Vagina (tissue), 2 donors: ENCODE results near the gene ST6GALNAC6. TPM values are rescaled to one million over a fixed set of nuclear protein-coding genes. Genes with fewer than 3 reads are reported as not detected.
A peak's percentile ranks its signal among the peaks of the same experiment; 100 is the strongest.

ENCODE experiments used
- DNase-seq, 2 donors: peaks; one replicate each; pipeline ENCODE4 v3.0.0-alpha.2; 2017; ENCODE audit errors: extremely low spot score in 2 of 2
- H3K27ac ChIP-seq: fragments of 200-600 bp; sonication (generic); one replicate; pipeline ENCODE4 v1.5.1; 2019
- H3K27me3 ChIP-seq: fragments of 200-600 bp; sonication (generic); one replicate; pipeline ENCODE4 v1.5.1; 2019
- H3K36me3 ChIP-seq, 2 donors: fragments of 200-600 bp; sonication (generic); one replicate each; pipeline ENCODE4 v1.5.1; 2017 to 2019
- H3K4me1 ChIP-seq: fragments of 200-600 bp; sonication (generic); one replicate; pipeline ENCODE4 v1.5.1; 2019
- H3K4me3 ChIP-seq, 2 donors: fragments of 200-600 bp; sonication (generic); 1 replicate in 1 of 2; 2 replicates in 1 of 2; pipeline ENCODE4 v1.5.1; 2016 to 2019
- H3K9me3 ChIP-seq: fragments of 200-600 bp; sonication (generic); one replicate; pipeline ENCODE4 v1.5.1; 2019
- POLR2A ChIP-seq, 2 donors: fragments of 450-650 bp; IDR thresholded peaks; one replicate each; pipeline ENCODE4 v1.6.1; 2017; ENCODE audit warnings: antibody characterized with exemption in 2 of 2, mild to moderate bottlenecking in 2 of 2, moderate library complexity in 2 of 2
- POLR2AphosphoS5 ChIP-seq, 2 donors: sonication (generic); formaldehyde crosslinking; IDR thresholded peaks; one replicate each; pipeline ENCODE4 v1.9.0; 2017; ENCODE audit warnings: antibody characterized with exemption in 2 of 2, mild to moderate bottlenecking in 2 of 2, low read depth in 1 of 2; ENCODE audit not compliant: insufficient read depth in 1 of 2
- intact Hi-C: fragments of 100-400 bp; cut with DNase I; formaldehyde crosslinking; loops from one replicate; pipeline ENCODE4 v1.15.1; 2023
- total RNA-seq: library from RNA; depleted of rRNA; stranded (reverse); fragments of >200 nt; gene quantifications from one replicate; pipeline ENCODE4 v1.2.3, GENCODE V29; 2016
- TF ChIP-seq, protein P1 (sequence below), 3 experiments: fragments of 450-650 bp in 2 of 3; fragments of 200-600 bp in 1 of 3; sonication (generic) in 1 of 3; IDR thresholded peaks; one replicate each; pipeline ENCODE4 v1.5.1; 2017 to 2019; ENCODE audit warnings: antibody characterized with exemption in 3 of 3, mild to moderate bottlenecking in 2 of 3, moderate library complexity in 2 of 3

Gene ST6GALNAC6
- total RNA-seq, 1 donor from 2014 or later = 108 TPM

DNA sequence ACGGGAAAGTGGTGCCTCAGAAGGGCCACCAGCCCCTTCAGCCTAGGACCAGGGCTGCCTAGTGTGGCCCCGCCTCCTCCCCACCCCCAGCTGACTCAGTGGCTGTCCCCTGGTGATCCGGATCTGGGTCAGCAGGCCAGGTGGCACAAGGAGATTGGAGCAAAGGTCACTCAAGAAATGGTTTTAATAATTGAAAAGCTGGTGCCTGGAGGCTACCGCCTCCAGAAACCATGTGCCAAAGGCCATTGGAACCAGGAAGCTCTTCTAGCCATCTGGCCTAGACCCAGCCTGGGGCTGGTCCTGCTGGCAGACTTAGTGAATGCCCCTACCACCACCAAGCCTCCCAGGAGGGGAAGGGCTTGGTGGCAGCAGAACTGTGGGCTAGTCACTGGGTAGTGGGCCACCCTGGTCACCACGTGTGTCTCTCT, 15.9 kb upstream of the ST6GALNAC6 start:
- Histone ChIP-seq H3K27me3 (no peaks in the 10 kb centered on the region), H3K4me1 (peaks cover 53% of the 10 kb centered on the region), H3K9me3 (no peaks in the 10 kb centered on the region), H3K27ac (peak overlapping the region; percentile 74), H3K36me3 (peaks cover 0 to 22% of the 10 kb centered on the region in 2 donors), H3K4me3 (peak overlapping the region in 1 of 2 donors; percentile 84)
- DNase-seq = no peak
- TF ChIP-seq POLR2A (IDR thresholded peaks at IDR 0.05) (no peak), POLR2AphosphoS5 (IDR thresholded peaks at IDR 0.05; ENCODE audit: insufficient read depth in 1 of 2, low read depth in 1 of 2) (no peak)
- TF ChIP-seq, protein P1, sequence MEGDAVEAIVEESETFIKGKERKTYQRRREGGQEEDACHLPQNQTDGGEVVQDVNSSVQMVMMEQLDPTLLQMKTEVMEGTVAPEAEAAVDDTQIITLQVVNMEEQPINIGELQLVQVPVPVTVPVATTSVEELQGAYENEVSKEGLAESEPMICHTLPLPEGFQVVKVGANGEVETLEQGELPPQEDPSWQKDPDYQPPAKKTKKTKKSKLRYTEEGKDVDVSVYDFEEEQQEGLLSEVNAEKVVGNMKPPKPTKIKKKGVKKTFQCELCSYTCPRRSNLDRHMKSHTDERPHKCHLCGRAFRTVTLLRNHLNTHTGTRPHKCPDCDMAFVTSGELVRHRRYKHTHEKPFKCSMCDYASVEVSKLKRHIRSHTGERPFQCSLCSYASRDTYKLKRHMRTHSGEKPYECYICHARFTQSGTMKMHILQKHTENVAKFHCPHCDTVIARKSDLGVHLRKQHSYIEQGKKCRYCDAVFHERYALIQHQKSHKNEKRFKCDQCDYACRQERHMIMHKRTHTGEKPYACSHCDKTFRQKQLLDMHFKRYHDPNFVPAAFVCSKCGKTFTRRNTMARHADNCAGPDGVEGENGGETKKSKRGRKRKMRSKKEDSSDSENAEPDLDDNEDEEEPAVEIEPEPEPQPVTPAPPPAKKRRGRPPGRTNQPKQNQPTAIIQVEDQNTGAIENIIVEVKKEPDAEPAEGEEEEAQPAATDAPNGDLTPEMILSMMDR (IDR thresholded peaks at IDR 0.05) = no peak
- intact Hi-C loops = loop anchor here (5.0 kb wide), 1 partner anchor 128 kb away; the partner anchor contains the start of gene CDK9

- Histone ChIP-seq H3K4me3 (no peak overlapping the region), H3K4me1 (peaks cover 39% of the 10 kb centered on the region), H3K36me3 (peaks cover 0 to 22% of the 10 kb centered on the region in 2 donors), H3K27me3 (no peaks in the 10 kb centered on the region), H3K9me3 (no peaks in the 10 kb centered on the region), H3K27ac (no peak overlapping the region)
- no peak for TF ChIP-seq POLR2A (IDR thresholded peaks at IDR 0.05)
- no peak for TF ChIP-seq POLR2AphosphoS5 (IDR thresholded peaks at IDR 0.05; ENCODE audit: insufficient read depth in 1 of 2, low read depth in 1 of 2)
- TF ChIP-seq, protein P1 (IDR thresholded peaks at IDR 0.05) = no peak
- intact Hi-C loops = no loop called here
- no peak for DNase-seq
Measured at GRCh38 chr9:127913682-127914081, 14.3 kb upstream of the ST6GALNAC6 start.

DNA sequence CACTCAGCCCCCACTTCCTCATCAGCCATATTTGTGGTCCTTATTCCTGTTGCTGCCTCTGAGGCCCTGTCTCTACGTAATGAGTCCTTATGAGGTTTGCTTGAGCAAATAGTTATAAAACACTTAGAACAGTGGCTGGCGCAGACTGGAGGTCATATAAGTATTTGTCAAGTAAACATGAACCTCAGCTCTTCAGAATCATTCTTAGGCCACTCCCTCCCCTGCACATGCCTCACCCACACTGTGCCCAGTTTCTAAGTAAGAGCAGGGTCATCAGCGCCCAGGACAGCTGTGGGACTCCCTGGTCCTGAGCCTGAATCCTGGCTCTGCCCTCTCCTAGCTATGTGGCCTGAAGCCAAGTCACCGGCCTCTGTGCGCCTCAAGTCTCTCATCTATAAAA, 13.5 kb upstream of the ST6GALNAC6 start:
- Histone ChIP-seq H3K9me3 (no peaks in the 10 kb centered on the region), H3K36me3 (peaks cover 0 to 26% of the 10 kb centered on the region in 2 donors), H3K27ac (no peak overlapping the region), H3K4me3 (no peak overlapping the region), H3K27me3 (no peaks in the 10 kb centered on the region), H3K4me1 (peaks cover 31% of the 10 kb centered on the region)
- intact Hi-C loops = no loop called here
- no peak for DNase-seq
- TF ChIP-seq POLR2A (IDR thresholded peaks at IDR 0.05) (no peak), POLR2AphosphoS5 (IDR thresholded peaks at IDR 0.05; ENCODE audit: insufficient read depth in 1 of 2, low read depth in 1 of 2) (no peak)
- TF ChIP-seq, protein P1 (IDR thresholded peaks at IDR 0.05) = no peak

- Histone ChIP-seq H3K36me3 (peaks cover 0 to 27% of the 10 kb centered on the region in 2 donors), H3K9me3 (no peaks in the 10 kb centered on the region), H3K27ac (no peak overlapping the region), H3K27me3 (no peaks in the 10 kb centered on the region), H3K4me1 (peaks cover 28% of the 10 kb centered on the region), H3K4me3 (no peak overlapping the region)
- intact Hi-C loops = no loop called here
- no peak for DNase-seq
- TF ChIP-seq POLR2AphosphoS5 (IDR thresholded peaks at IDR 0.05; ENCODE audit: insufficient read depth in 1 of 2, low read depth in 1 of 2) = no peak
Measured at GRCh38 chr9:127912296-127912695, 12.9 kb upstream of the ST6GALNAC6 start.

GRCh38 chr9:127910613-127911205, 11.3 kb upstream of the ST6GALNAC6 start:
- intact Hi-C loops = no loop called here
- no peak overlapping the region for H3K27ac ChIP-seq

More at GRCh38 chr9:127910613-127911205, 11.3 kb upstream of the ST6GALNAC6 start:
- Histone ChIP-seq H3K9me3 (no peaks in the 10 kb centered on the region), H3K27me3 (no peaks in the 10 kb centered on the region), H3K36me3 (peaks cover 0 to 27% of the 10 kb centered on the region in 2 donors), H3K4me1 (peaks cover 32% of the 10 kb centered on the region), H3K4me3 (no peak overlapping the region)
- TF ChIP-seq, protein P1 (IDR thresholded peaks at IDR 0.05) = no peak
- TF ChIP-seq POLR2AphosphoS5 (IDR thresholded peaks at IDR 0.05; ENCODE audit: insufficient read depth in 1 of 2, low read depth in 1 of 2) = no peak
- TF ChIP-seq POLR2A (IDR thresholded peaks at IDR 0.05) = no peak
- DNase-seq = no peak
